ENCODE results near the gene CLDN2.

The CLDN2 gene

GRCh38 chrX:106927023-106927422, 6.8 kb downstream of the CLDN2 start:
- H3K9me3 ChIP-seq (ENCODE audit: low read length) = no peaks in the 10 kb centered on the region
- no peaks in the 10 kb centered on the region for H3K79me2 ChIP-seq (ENCODE audit: insufficient read depth, low read length)

GRCh38 chrX:106927700-106928099, 7.5 kb downstream of the CLDN2 start:
- no peaks in the 10 kb centered on the region for H3K9me2 ChIP-seq (ENCODE audit: low read depth, low read length)

More at GRCh38 chrX:106927023-106927422, 6.8 kb downstream of the CLDN2 start:
- H3K27ac ChIP-seq (ENCODE audit: low read depth, low read length, poor library complexity, severe bottlenecking) = no peak overlapping the region
- no peaks in the 10 kb centered on the region for H3K36me3 ChIP-seq (ENCODE audit: insufficient read depth, low read length)
- no peaks in the 10 kb centered on the region for H4K20me1 ChIP-seq (ENCODE audit: insufficient read depth, low read length)
- no peak overlapping the region for H2AFZ ChIP-seq (ENCODE audit: low read length)
- H3K9me2 ChIP-seq (ENCODE audit: low read depth, low read length) = no peaks in the 10 kb centered on the region
- H3K4me3 ChIP-seq (ENCODE audit: low read depth, low read length, poor library complexity, severe bottlenecking) = no peak overlapping the region
- TF ChIP-seq EZH2 (IDR thresholded peaks at IDR 0.05; ENCODE audit: borderline replicate concordance, low read length) (no peak), CTCF (IDR thresholded peaks at IDR 0.05; ENCODE audit: low read length) (no peak)
- H3K4me2 ChIP-seq (ENCODE audit: low read length) = no peak overlapping the region
- no peaks in the 10 kb centered on the region for H3K27me3 ChIP-seq (ENCODE audit: insufficient read depth, low read length)
- no peak overlapping the region for H3K9ac ChIP-seq (ENCODE audit: low read length)
- no peaks in the 10 kb centered on the region for H3F3A ChIP-seq (ENCODE audit: insufficient read depth, low read length)
- H3K4me1 ChIP-seq (ENCODE audit: insufficient read depth, low read length, severe bottlenecking) = no peaks in the 10 kb centered on the region

GRCh38 chrX:106928227-106928626, 8.0 kb downstream of the CLDN2 start:
- Histone ChIP-seq H3K4me2 (ENCODE audit: low read length) (no peak overlapping the region), H3K9ac (ENCODE audit: low read length) (no peak overlapping the region)
- TF ChIP-seq CTCF (IDR thresholded peaks at IDR 0.05; ENCODE audit: low read length) = no peak
- TF ChIP-seq EZH2 (IDR thresholded peaks at IDR 0.05; ENCODE audit: borderline replicate concordance, low read length) = no peak

More at GRCh38 chrX:106927700-106928099, 7.5 kb downstream of the CLDN2 start:
- H2AFZ ChIP-seq (ENCODE audit: low read length) = no peak overlapping the region
- H3K79me2 ChIP-seq (ENCODE audit: insufficient read depth, low read length) = no peaks in the 10 kb centered on the region
- H3K27me3 ChIP-seq (ENCODE audit: insufficient read depth, low read length) = no peaks in the 10 kb centered on the region
- H3K9me3 ChIP-seq (ENCODE audit: low read length) = no peaks in the 10 kb centered on the region
- H3K36me3 ChIP-seq (ENCODE audit: insufficient read depth, low read length) = no peaks in the 10 kb centered on the region
- H3K4me2 ChIP-seq (ENCODE audit: low read length) = no peak overlapping the region
- no peak for TF ChIP-seq CTCF (IDR thresholded peaks at IDR 0.05; ENCODE audit: low read length)
- H3K4me3 ChIP-seq (ENCODE audit: low read depth, low read length, poor library complexity, severe bottlenecking) = no peak overlapping the region
- no peak overlapping the region for H3K27ac ChIP-seq (ENCODE audit: low read depth, low read length, poor library complexity, severe bottlenecking)
- H4K20me1 ChIP-seq (ENCODE audit: insufficient read depth, low read length) = no peaks in the 10 kb centered on the region
- no peaks in the 10 kb centered on the region for H3F3A ChIP-seq (ENCODE audit: insufficient read depth, low read length)
- H3K9ac ChIP-seq (ENCODE audit: low read length) = no peak overlapping the region
- H3K4me1 ChIP-seq (ENCODE audit: insufficient read depth, low read length, severe bottlenecking) = no peaks in the 10 kb centered on the region

More at GRCh38 chrX:106928227-106928626, 8.0 kb downstream of the CLDN2 start:
- Histone ChIP-seq H3K79me2 (ENCODE audit: insufficient read depth, low read length) (no peaks in the 10 kb centered on the region), H3K4me1 (ENCODE audit: insufficient read depth, low read length, severe bottlenecking) (no peaks in the 10 kb centered on the region), H3K27ac (ENCODE audit: low read depth, low read length, poor library complexity, severe bottlenecking) (no peak overlapping the region), H3K4me3 (ENCODE audit: low read depth, low read length, poor library complexity, severe bottlenecking) (no peak overlapping the region), H3K9me2 (ENCODE audit: low read depth, low read length) (no peaks in the 10 kb centered on the region), H3K27me3 (ENCODE audit: insufficient read depth, low read length) (no peaks in the 10 kb centered on the region), H2AFZ (ENCODE audit: low read length) (no peak overlapping the region), H3K9me3 (ENCODE audit: low read length) (no peaks in the 10 kb centered on the region), H3K36me3 (ENCODE audit: insufficient read depth, low read length) (no peaks in the 10 kb centered on the region), H3F3A (ENCODE audit: insufficient read depth, low read length) (no peaks in the 10 kb centered on the region), H4K20me1 (ENCODE audit: insufficient read depth, low read length) (no peaks in the 10 kb centered on the region)
